HepG2 (cell line): ENCODE results near the gene WDR31. TPM values are rescaled to one million over a fixed set of nuclear protein-coding genes. Genes with fewer than 3 reads are reported as not detected.

ENCODE experiments used
- EP300 ChIP-seq, 3 experiments: sonication (generic) in 1 of 3; formaldehyde crosslinking in 1 of 3; IDR thresholded peaks; 2 replicates each; pipeline versions ENCODE4 v1.5.1 to v1.6.1; 2011 to 2020; ENCODE audit warnings: low read depth in 2 of 3, low read length in 2 of 3, borderline replicate concordance in 1 of 3, improper control_type of control experiment in 1 of 3, mild to moderate bottlenecking in 1 of 3, missing genetic modification reagents in 1 of 3, moderate library complexity in 1 of 3
- KDM2A ChIP-seq: sonication (generic); formaldehyde crosslinking; IDR thresholded peaks from 2 replicates; pipeline ENCODE4 v1.4.0; 2020; ENCODE audit warnings: low read depth, missing genetic modification reagents, borderline replicate concordance
- MED8 ChIP-seq: sonication (generic); formaldehyde crosslinking; IDR thresholded peaks from 2 replicates; pipeline ENCODE4 v1.8.1; 2023; ENCODE audit warnings: mild to moderate bottlenecking, missing genetic modification reagents; ENCODE audit not compliant: insufficient replicate concordance
- PAF1 ChIP-seq: IDR thresholded peaks from 2 replicates; pipeline ENCODE4 v1.6.1; 2016; ENCODE audit warnings: missing genetic modification reagents, missing compliant biosample characterization
- REPIN1 ChIP-seq: sonication (generic); formaldehyde crosslinking; IDR thresholded peaks from 2 replicates; pipeline ENCODE4 v1.8.0; 2022; ENCODE audit warnings: missing genetic modification reagents, low read depth, mild to moderate bottlenecking, borderline replicate concordance
- SOX6 ChIP-seq, 2 experiments: fragments of 450-650 bp in 1 of 2; sonication (generic) in 1 of 2; formaldehyde crosslinking in 1 of 2; IDR thresholded peaks; 2 replicates each; pipeline versions ENCODE4 v1.4.0 to v1.6.1; 2017 to 2020; ENCODE audit warnings: antibody characterized with exemption in 1 of 2, mild to moderate bottlenecking in 1 of 2, missing genetic modification reagents in 1 of 2
- SP140L ChIP-seq: sonication (generic); formaldehyde crosslinking; IDR thresholded peaks from 2 replicates; pipeline ENCODE4 v1.4.0; 2020; ENCODE audit warnings: missing genetic modification reagents, borderline replicate concordance
- YEATS2 ChIP-seq: sonication (generic); formaldehyde crosslinking; IDR thresholded peaks from 2 replicates; pipeline ENCODE4 v1.4.0; 2020; ENCODE audit warnings: missing genetic modification reagents, borderline replicate concordance
- ZBTB20 ChIP-seq: sonication (generic); formaldehyde crosslinking; IDR thresholded peaks from 2 replicates; pipeline ENCODE4 v1.8.1; 2023; ENCODE audit warnings: missing genetic modification reagents, low read depth, mild to moderate bottlenecking, borderline replicate concordance
- ZNF17 ChIP-seq: sonication (generic); formaldehyde crosslinking; IDR thresholded peaks from 2 replicates; pipeline ENCODE4 v1.5.0; 2020; ENCODE audit warnings: mild to moderate bottlenecking, missing genetic modification reagents
- ZNF230 ChIP-seq: sonication (generic); formaldehyde crosslinking; IDR thresholded peaks from 2 replicates; pipeline ENCODE4 v1.4.0; 2020; ENCODE audit warnings: mild to moderate bottlenecking, missing genetic modification reagents
- ZNF274 ChIP-seq: sonication (generic); formaldehyde crosslinking; IDR thresholded peaks from 2 replicates; pipeline ENCODE4 v1.5.1; 2020; ENCODE audit warnings: mild to moderate bottlenecking, missing genetic modification reagents
- ZNF343 ChIP-seq: sonication (generic); formaldehyde crosslinking; IDR thresholded peaks from 2 replicates; pipeline ENCODE4 v1.4.0; 2020; ENCODE audit warnings: mild to moderate bottlenecking, missing genetic modification reagents
- ZNF577 ChIP-seq: sonication (generic); formaldehyde crosslinking; IDR thresholded peaks from 2 replicates; pipeline ENCODE4 v1.4.0; 2020; ENCODE audit warnings: mild to moderate bottlenecking, low read depth, missing genetic modification reagents, borderline replicate concordance
- polyA plus RNA-seq, 8 experiments: library from polyadenylated mRNA; depleted of rRNA in 3 of 8; stranded (reverse) in 7 of 8; unstranded in 1 of 8; fragments of >200 nt; fragmentation: Illumina TruSeq in 4 of 8; extraction: Trizol in 4 of 8; gene quantifications; 2 replicates each; pipeline versions ENCODE4 v1.2.1 to v1.2.3, GENCODE V29; 2011 to 2016; ENCODE audit warnings: low read depth in 4 of 8, missing spikeins in 1 of 8, mixed read lengths in 1 of 8; ENCODE audit not compliant: insufficient read depth in 1 of 8
- total RNA-seq, 5 experiments: library from RNA; depleted of rRNA; stranded (reverse); fragments of >200 nt; fragmentation: Illumina TruSeq; extraction: Trizol; gene quantifications; 2 replicates each; pipeline ENCODE4 v1.2.3, GENCODE V29; 2016; ENCODE audit warnings: low read depth in 1 of 5
- TF ChIP-seq, protein P1 (sequence below): sonication (generic); formaldehyde crosslinking; IDR thresholded peaks from 2 replicates; pipeline ENCODE4 v1.5.0; 2020; ENCODE audit warnings: missing genetic modification reagents, mild to moderate bottlenecking, borderline replicate concordance
- TF ChIP-seq, protein P2 (sequence below): sonication (generic); formaldehyde crosslinking; IDR thresholded peaks from 2 replicates; pipeline ENCODE4 v1.8.1; 2023; ENCODE audit warnings: mild to moderate bottlenecking, missing genetic modification reagents, borderline replicate concordance
- TF ChIP-seq, protein P3 (sequence below): sonication (generic); formaldehyde crosslinking; IDR thresholded peaks from 2 replicates; pipeline ENCODE4 v1.5.0; 2020; ENCODE audit warnings: mild to moderate bottlenecking, missing genetic modification reagents
- TF ChIP-seq, protein P4 (sequence below): sonication (generic); formaldehyde crosslinking; IDR thresholded peaks from 2 replicates; pipeline ENCODE4 v1.4.0; 2020; ENCODE audit warnings: missing genetic modification reagents
- TF ChIP-seq, protein P5 (sequence below): sonication (generic); formaldehyde crosslinking; IDR thresholded peaks from 2 replicates; pipeline ENCODE4 v1.4.0; 2020; ENCODE audit warnings: missing genetic modification reagents

The WDR31 gene
- total and polyA plus RNA-seq, 2 of the 13 experiments (the other 11 are each of a cell fraction or from before 2014, with no cell fraction given): 0.33 to 1.7 TPM

DNA sequence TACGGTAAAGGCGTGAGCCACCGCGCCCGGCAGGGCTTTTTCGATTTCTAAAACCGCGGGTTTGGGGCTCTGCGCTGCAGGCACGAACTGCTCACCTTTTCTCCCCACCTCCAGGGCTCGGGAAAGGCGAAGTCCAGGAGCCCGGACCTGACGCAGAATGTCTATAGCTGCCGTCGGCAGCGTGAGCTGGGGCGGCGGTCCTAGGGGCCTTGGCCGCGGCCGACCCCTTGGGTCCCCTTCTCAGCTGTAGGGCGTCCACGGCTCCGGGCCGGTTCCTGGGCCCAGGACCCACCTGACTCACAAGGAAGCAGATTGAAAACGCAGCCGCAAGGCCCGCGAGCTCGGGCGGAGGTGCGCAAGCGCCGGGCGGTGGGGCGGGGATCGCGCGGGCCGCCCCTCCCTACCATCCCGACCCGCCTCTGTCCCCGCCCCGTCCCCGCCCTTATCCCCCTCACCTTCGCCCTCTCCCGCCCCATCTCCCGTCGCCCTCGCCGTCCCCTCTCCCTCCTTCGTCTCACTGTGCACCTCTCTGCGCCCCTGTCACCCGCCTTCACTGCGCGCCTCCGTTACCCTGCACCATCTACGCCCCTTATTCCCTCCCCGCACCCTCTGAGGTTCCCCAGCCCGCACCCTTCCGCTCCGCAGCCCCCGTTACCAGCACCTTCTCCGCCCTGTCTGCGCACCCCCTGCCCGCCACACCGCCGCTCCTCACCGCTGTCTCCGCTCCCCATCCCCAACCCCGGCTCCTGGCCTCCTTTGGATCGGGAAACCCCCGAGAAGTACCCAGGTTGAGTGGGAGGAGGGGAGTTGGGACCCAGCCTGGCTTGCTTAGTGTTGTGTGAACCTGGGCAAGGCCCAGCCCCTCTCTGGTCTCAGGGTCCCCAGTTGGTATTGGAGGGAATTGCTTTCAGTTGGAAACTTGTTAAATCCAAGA is 36.8 kb upstream of the WDR31 start, which contains the start of gene HDHD3 (continued):
- TF ChIP-seq REPIN1 (CRISPR knock-in tag) (peak; percentile 24; the same call in 1 of the 2 replicates), MED8 (CRISPR knock-in tag) (no peak), ZNF577 (CRISPR knock-in tag) (no peak), SP140L (CRISPR knock-in tag) (no peak), KDM2A (CRISPR knock-in tag) (peak; percentile 72), YEATS2 (CRISPR knock-in tag) (peak; percentile 59; the same call in 1 of the 2 replicates), ZBTB20 (peak; percentile 39; the same call in 1 of the 2 replicates), ZNF343 (CRISPR knock-in tag) (no peak), ZNF274 (CRISPR knock-in tag) (no peak), ZNF17 (CRISPR knock-in tag) (no peak), PAF1 (CRISPR knock-in tag) (no peak), ZNF230 (peak; percentile 39; the same call in 1 of the 2 replicates), SOX6 (IDR thresholded peaks at IDR 0.05) (no peak), SOX6 (CRISPR knock-in tag; IDR thresholded peaks at IDR 0.05) (peak; percentile 31; the same call in 1 of the 2 replicates), EP300 (IDR thresholded peaks at IDR 0.05; ENCODE audit: low read depth in 2 of 2, low read length in 2 of 2) (no peak), EP300 (CRISPR knock-in tag; IDR thresholded peaks at IDR 0.05; ENCODE audit: borderline replicate concordance) (0 out of 2 replicates have a peak, but pooled peaks have one; percentile 19)
- TF ChIP-seq, protein P1, sequence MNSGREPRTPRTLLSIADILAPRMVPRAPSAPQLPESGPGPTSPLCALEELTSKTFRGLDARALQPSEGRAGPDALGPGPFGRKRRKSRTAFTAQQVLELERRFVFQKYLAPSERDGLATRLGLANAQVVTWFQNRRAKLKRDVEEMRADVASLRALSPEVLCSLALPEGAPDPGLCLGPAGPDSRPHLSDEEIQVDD: no peak
- TF ChIP-seq, protein P2, sequence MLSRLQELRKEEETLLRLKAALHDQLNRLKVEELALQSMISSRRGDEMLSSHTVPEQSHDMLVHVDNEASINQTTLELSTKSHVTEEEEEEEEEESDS (CRISPR knock-in tag): peak; percentile 38; the same call in 1 of the 2 replicates
- TF ChIP-seq, protein P3, sequence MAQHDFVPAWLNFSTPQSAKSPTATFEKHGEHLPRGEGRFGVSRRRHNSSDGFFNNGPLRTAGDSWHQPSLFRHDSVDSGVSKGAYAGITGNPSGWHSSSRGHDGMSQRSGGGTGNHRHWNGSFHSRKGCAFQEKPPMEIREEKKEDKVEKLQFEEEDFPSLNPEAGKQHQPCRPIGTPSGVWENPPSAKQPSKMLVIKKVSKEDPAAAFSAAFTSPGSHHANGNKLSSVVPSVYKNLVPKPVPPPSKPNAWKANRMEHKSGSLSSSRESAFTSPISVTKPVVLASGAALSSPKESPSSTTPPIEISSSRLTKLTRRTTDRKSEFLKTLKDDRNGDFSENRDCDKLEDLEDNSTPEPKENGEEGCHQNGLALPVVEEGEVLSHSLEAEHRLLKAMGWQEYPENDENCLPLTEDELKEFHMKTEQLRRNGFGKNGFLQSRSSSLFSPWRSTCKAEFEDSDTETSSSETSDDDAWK (CRISPR knock-in tag): no peak
- TF ChIP-seq, protein P4, sequence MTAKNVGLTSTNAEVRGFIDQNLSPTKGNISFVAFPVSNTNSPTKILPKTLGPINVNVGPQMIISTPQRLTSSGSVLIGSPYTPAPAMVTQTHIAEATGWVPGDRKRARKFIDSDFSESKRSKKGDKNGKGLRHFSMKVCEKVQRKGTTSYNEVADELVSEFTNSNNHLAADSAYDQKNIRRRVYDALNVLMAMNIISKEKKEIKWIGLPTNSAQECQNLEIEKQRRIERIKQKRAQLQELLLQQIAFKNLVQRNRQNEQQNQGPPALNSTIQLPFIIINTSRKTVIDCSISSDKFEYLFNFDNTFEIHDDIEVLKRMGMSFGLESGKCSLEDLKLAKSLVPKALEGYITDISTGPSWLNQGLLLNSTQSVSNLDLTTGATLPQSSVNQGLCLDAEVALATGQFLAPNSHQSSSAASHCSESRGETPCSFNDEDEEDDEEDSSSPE (CRISPR knock-in tag): peak; percentile 28; the same call in 1 of the 2 replicates
- TF ChIP-seq, protein P5, sequence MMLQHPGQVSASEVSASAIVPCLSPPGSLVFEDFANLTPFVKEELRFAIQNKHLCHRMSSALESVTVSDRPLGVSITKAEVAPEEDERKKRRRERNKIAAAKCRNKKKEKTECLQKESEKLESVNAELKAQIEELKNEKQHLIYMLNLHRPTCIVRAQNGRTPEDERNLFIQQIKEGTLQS (CRISPR knock-in tag): no peak
